ENCODE measurements around the gene COX20. TPM values are rescaled to one million over a fixed set of nuclear protein-coding genes. Genes with fewer than 3 reads are reported as not detected.

Gene COX20
- total RNA-seq, 1 experiment from 2014 or later, result 38.0 TPM

GRCh38 chr1:244865820-244866219, 30.4 kb downstream of the COX20 start:
- H3K14ac ChIP-seq (ENCODE audit: insufficient read depth, low read length), result no peak overlapping the region
- H3K4me2 ChIP-seq (ENCODE audit: insufficient read depth, insufficient read length, low read length), result no peak overlapping the region
- no peak overlapping the region for H2BK20ac ChIP-seq (ENCODE audit: low read depth, low read length, poor library complexity, severe bottlenecking)
- no peak overlapping the region for H3K23ac ChIP-seq (ENCODE audit: insufficient read length, low read depth, low read length)
- H3K79me1 ChIP-seq (ENCODE audit: insufficient read depth, low read depth, low read length, poor library complexity, severe bottlenecking), result no peaks in the 10 kb centered on the region
- H2BK120ac ChIP-seq (ENCODE audit: low read depth, low read length, poor library complexity, severe bottlenecking), result no peak overlapping the region
- no peaks in the 10 kb centered on the region for H3K4me1 ChIP-seq (ENCODE audit: insufficient read depth, low read length)
- H4K5ac ChIP-seq (ENCODE audit: insufficient read length, low read depth, low read length), result no peak overlapping the region
- TF ChIP-seq CTCF (conservative IDR thresholded peaks at IDR 0.05), result no peak
- peaks cover 14% of the 10 kb centered on the region for H3K23me2 ChIP-seq (ENCODE audit: insufficient read length, low read depth, low read length, poor library complexity, severe bottlenecking)
- H2AFZ ChIP-seq (ENCODE audit: low read length), result no peak overlapping the region
- no peak overlapping the region for H2BK15ac ChIP-seq (ENCODE audit: low read depth, low read length)
- Mint-ChIP-seq H3K27ac (0 out of 7 replicates have a peak overlapping the region, but pooled peaks of 1 of the 3 experiments have one; percentile 36), H3K4me1 (peaks cover 19 to 25% of the 10 kb centered on the region in 2 experiments), H3K36me3 (ENCODE audit: insufficient read depth in 1 of 3, low read depth in 3 of 3) (peaks cover 23 to 26% (median 26%) of the 10 kb centered on the region in 3 experiments), H3K4me3 (peak overlapping the region in 1 of 2 experiments; percentile 98; a peak in 1 of 5 replicates), H3K27me3 (ENCODE audit: low read depth) (peaks cover 2% of the 10 kb centered on the region; the same call in 1 of the 2 replicates), H3K9me3 (peaks cover 0 to 4% of the 10 kb centered on the region in 2 experiments; a peak in 2 of 5 replicates)
- H3K9me3 ChIP-seq (ENCODE audit: control insufficient read depth, low read depth, low read length), result no peaks in the 10 kb centered on the region
- H3K4ac ChIP-seq (ENCODE audit: low read depth, low read length), result no peak overlapping the region
- H3K27ac ChIP-seq (ENCODE audit: insufficient read length, low read depth, low read length), result no peak overlapping the region
- DNase-seq, result no peak
- no peak overlapping the region for H2BK12ac ChIP-seq (ENCODE audit: insufficient read length, low read depth, low read length)
- H3K56ac ChIP-seq (ENCODE audit: insufficient read length, low read depth, low read length), result no peak overlapping the region
- no peak overlapping the region for H2AK5ac ChIP-seq (ENCODE audit: insufficient read length, low read length)
- H3K9ac ChIP-seq (ENCODE audit: extremely low read depth, insufficient read length, low read length), result no peak overlapping the region
- H2BK5ac ChIP-seq (ENCODE audit: insufficient read length, low read length), result no peak overlapping the region
- H3K18ac ChIP-seq (ENCODE audit: insufficient read length, low read depth, low read length), result no peak overlapping the region
- WGBS (ENCODE audit: extremely low coverage, insufficient read length, low lambda C conversion rate), result no CpG with 5 or more reads among the region's 3 CpGs
- H4K91ac ChIP-seq (ENCODE audit: insufficient read length, low read depth, low read length), result no peak overlapping the region
- peaks cover 25% of the 10 kb centered on the region for H3K79me2 ChIP-seq (ENCODE audit: insufficient read depth, low read length)
- no peak overlapping the region for H4K8ac ChIP-seq (replicated peaks; ENCODE audit: insufficient read length, low read depth, low read length)
- H3K27me3 ChIP-seq (ENCODE audit: insufficient read depth, low read length), result no peaks in the 10 kb centered on the region
- no peaks in the 10 kb centered on the region for H4K20me1 ChIP-seq (ENCODE audit: control insufficient read depth, insufficient read depth, insufficient read length)
- no peak overlapping the region for H3T11ph ChIP-seq (ENCODE audit: low read length)

All from H9 (cell line).